WTC11 (cell line): ENCODE measurements around the gene DYNC2LI1.

ENCODE experiments used
- ATF1 ChIP-seq: sonication (generic); formaldehyde crosslinking; IDR thresholded peaks from 2 replicates; pipeline ENCODE4 v1.8.1; 2023; ENCODE audit warnings: mild to moderate bottlenecking, moderate library complexity, missing genetic modification reagents
- CBFB ChIP-seq: sonication (generic); formaldehyde crosslinking; IDR thresholded peaks from 2 replicates; pipeline ENCODE4 v1.8.1; 2022; ENCODE audit warnings: mild to moderate bottlenecking, low read depth, missing genetic modification reagents
- ESRRA ChIP-seq: sonication (generic); formaldehyde crosslinking; IDR thresholded peaks from 2 replicates; pipeline ENCODE4 v1.8.1; 2022; ENCODE audit warnings: mild to moderate bottlenecking, missing genetic modification reagents, borderline replicate concordance
- FOXJ3 ChIP-seq: sonication (generic); formaldehyde crosslinking; IDR thresholded peaks from 2 replicates; pipeline ENCODE4 v1.9.0; 2021; ENCODE audit warnings: missing genetic modification reagents, mild to moderate bottlenecking, borderline replicate concordance
- IRF1 ChIP-seq: sonication (generic); formaldehyde crosslinking; IDR thresholded peaks from 2 replicates; pipeline ENCODE4 v1.8.0; 2023; ENCODE audit warnings: missing genetic modification reagents
- MAX ChIP-seq: sonication (generic); formaldehyde crosslinking; IDR thresholded peaks from 2 replicates; pipeline ENCODE4 v1.8.0; 2022; ENCODE audit warnings: mild to moderate bottlenecking, missing genetic modification reagents
- MYBL2 ChIP-seq: sonication (generic); formaldehyde crosslinking; IDR thresholded peaks from 2 replicates; pipeline ENCODE4 v1.8.1; 2023; ENCODE audit warnings: mild to moderate bottlenecking, moderate library complexity, missing genetic modification reagents
- NFYB ChIP-seq: sonication (generic); formaldehyde crosslinking; conservative IDR thresholded peaks from 2 replicates; pipeline ENCODE4 v1.8.0; 2022; ENCODE audit warnings: low read depth, missing genetic modification reagents
- NR2C2 ChIP-seq: sonication (generic); formaldehyde crosslinking; IDR thresholded peaks from 2 replicates; pipeline ENCODE4 v1.8.0; 2022; ENCODE audit warnings: mild to moderate bottlenecking, missing genetic modification reagents
- NR3C1 ChIP-seq: sonication (generic); formaldehyde crosslinking; conservative IDR thresholded peaks from 2 replicates; pipeline ENCODE4 v1.8.1; 2023; ENCODE audit warnings: low read depth, mild to moderate bottlenecking, missing genetic modification reagents
- SMAD4 ChIP-seq: sonication (generic); formaldehyde crosslinking; IDR thresholded peaks from 2 replicates; pipeline ENCODE4 v1.8.0; 2022; ENCODE audit warnings: mild to moderate bottlenecking, missing genetic modification reagents
- SP1 ChIP-seq: sonication (generic); formaldehyde crosslinking; conservative IDR thresholded peaks from 2 replicates; pipeline ENCODE4 v1.8.1; 2022; ENCODE audit warnings: missing genetic modification reagents
- TF ChIP-seq, protein P1 (sequence below): fragments of 200-600 bp; IDR thresholded peaks from 2 replicates; pipeline ENCODE4 v1.8.0; 2022; ENCODE audit warnings: antibody characterized with exemption
- TF ChIP-seq, protein P2 (sequence below): sonication (generic); formaldehyde crosslinking; IDR thresholded peaks from 2 replicates; pipeline ENCODE4 v1.8.1; 2023; ENCODE audit warnings: mild to moderate bottlenecking, missing genetic modification reagents, moderate library complexity

GRCh38 chr2:43851011-43851980, 77.5 kb downstream of the DYNC2LI1 start:
- TF ChIP-seq, protein P1, sequence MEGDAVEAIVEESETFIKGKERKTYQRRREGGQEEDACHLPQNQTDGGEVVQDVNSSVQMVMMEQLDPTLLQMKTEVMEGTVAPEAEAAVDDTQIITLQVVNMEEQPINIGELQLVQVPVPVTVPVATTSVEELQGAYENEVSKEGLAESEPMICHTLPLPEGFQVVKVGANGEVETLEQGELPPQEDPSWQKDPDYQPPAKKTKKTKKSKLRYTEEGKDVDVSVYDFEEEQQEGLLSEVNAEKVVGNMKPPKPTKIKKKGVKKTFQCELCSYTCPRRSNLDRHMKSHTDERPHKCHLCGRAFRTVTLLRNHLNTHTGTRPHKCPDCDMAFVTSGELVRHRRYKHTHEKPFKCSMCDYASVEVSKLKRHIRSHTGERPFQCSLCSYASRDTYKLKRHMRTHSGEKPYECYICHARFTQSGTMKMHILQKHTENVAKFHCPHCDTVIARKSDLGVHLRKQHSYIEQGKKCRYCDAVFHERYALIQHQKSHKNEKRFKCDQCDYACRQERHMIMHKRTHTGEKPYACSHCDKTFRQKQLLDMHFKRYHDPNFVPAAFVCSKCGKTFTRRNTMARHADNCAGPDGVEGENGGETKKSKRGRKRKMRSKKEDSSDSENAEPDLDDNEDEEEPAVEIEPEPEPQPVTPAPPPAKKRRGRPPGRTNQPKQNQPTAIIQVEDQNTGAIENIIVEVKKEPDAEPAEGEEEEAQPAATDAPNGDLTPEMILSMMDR, result no peak
- TF ChIP-seq IRF1 (CRISPR knock-in tag), result no peak
- no peak for TF ChIP-seq SMAD4
- no peak for TF ChIP-seq FOXJ3 (CRISPR knock-in tag)
- TF ChIP-seq MAX, result no peak
- TF ChIP-seq SP1 (CRISPR knock-in tag), result no peak
- no peak for TF ChIP-seq CBFB (CRISPR knock-in tag)
- no peak for TF ChIP-seq ESRRA (CRISPR knock-in tag)
- no peak for TF ChIP-seq NR2C2 (CRISPR knock-in tag)
- TF ChIP-seq NFYB (CRISPR knock-in tag), result no peak
- TF ChIP-seq, protein P2, sequence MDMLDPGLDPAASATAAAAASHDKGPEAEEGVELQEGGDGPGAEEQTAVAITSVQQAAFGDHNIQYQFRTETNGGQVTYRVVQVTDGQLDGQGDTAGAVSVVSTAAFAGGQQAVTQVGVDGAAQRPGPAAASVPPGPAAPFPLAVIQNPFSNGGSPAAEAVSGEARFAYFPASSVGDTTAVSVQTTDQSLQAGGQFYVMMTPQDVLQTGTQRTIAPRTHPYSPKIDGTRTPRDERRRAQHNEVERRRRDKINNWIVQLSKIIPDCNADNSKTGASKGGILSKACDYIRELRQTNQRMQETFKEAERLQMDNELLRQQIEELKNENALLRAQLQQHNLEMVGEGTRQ (CRISPR knock-in tag), result no peak
- TF ChIP-seq NR3C1 (CRISPR knock-in tag), result no peak
- TF ChIP-seq MYBL2 (CRISPR knock-in tag), result no peak
- no peak for TF ChIP-seq ATF1 (CRISPR knock-in tag)
